Measurements from ENCODE around the gene RIT1. TPM values are rescaled to one million over a fixed set of nuclear protein-coding genes. Genes with fewer than 3 reads are reported as not detected.

Gene RIT1
- total RNA-seq, 1 experiment from 2014 or later: 26.4 TPM

DNA sequence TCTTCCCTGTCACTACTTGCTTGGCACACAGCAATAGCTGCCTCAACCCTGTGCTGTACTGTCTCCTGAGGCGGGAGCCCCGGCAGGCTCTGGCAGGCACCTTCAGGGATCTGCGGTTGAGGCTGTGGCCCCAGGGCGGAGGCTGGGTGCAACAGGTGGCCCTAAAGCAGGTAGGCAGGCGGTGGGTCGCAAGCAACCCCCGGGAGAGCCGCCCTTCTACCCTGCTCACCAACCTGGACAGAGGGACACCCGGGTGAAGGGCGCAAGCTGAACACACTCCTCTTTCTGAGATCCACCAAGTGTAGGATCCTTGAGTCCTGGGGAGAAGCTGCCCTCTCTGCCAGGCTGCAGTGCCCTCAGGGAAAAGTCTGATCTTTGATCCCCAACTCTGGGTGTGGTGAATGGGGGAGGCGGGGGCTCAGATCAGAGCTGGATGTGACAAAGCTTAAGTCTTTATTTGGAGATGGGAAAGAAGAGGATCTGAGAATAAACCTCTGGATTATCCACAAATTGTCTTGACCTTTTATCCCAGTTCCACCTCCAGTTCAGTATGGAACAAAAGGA is 31.5 kb upstream of the RIT1 start:
- Histone ChIP-seq H2BK12ac (ENCODE audit: insufficient read length, low read depth, low read length) (no peak overlapping the region), H4K20me1 (ENCODE audit: control insufficient read depth, insufficient read depth, insufficient read length) (no peaks in the 10 kb centered on the region), H2BK5ac (ENCODE audit: insufficient read length, low read length) (no peak overlapping the region), H3K18ac (ENCODE audit: insufficient read length, low read depth, low read length) (no peak overlapping the region), H4K91ac (ENCODE audit: insufficient read length, low read depth, low read length) (no peak overlapping the region), H3K4me2 (ENCODE audit: insufficient read depth, insufficient read length, low read length) (no peak overlapping the region), H3K27ac (ENCODE audit: insufficient read length, low read depth, low read length) (no peak overlapping the region), H4K5ac (ENCODE audit: insufficient read length, low read depth, low read length) (no peak overlapping the region), H3K14ac (ENCODE audit: insufficient read depth, low read length) (no peak overlapping the region), H3K9me3 (ENCODE audit: control insufficient read depth, low read depth, low read length) (no peaks in the 10 kb centered on the region), H2BK120ac (ENCODE audit: low read depth, low read length, poor library complexity, severe bottlenecking) (no peak overlapping the region), H3K4ac (ENCODE audit: low read depth, low read length) (no peak overlapping the region), H3K56ac (ENCODE audit: insufficient read length, low read depth, low read length) (no peak overlapping the region), H2AK5ac (ENCODE audit: insufficient read length, low read length) (no peak overlapping the region), H3K9ac (ENCODE audit: extremely low read depth, insufficient read length, low read length) (no peak overlapping the region), H2BK15ac (ENCODE audit: low read depth, low read length) (no peak overlapping the region), H4K8ac (replicated peaks; ENCODE audit: insufficient read length, low read depth, low read length) (no peak overlapping the region), H3K23me2 (ENCODE audit: insufficient read length, low read depth, low read length, poor library complexity, severe bottlenecking) (no peaks in the 10 kb centered on the region), H3K79me2 (ENCODE audit: insufficient read depth, low read length) (no peaks in the 10 kb centered on the region), H3T11ph (ENCODE audit: low read length) (no peak overlapping the region), H2BK20ac (ENCODE audit: low read depth, low read length, poor library complexity, severe bottlenecking) (no peak overlapping the region), H2AFZ (ENCODE audit: low read length) (no peak overlapping the region), H3K23ac (ENCODE audit: insufficient read length, low read depth, low read length) (no peak overlapping the region), H3K79me1 (ENCODE audit: insufficient read depth, low read depth, low read length, poor library complexity, severe bottlenecking) (no peaks in the 10 kb centered on the region), H3K4me1 (ENCODE audit: insufficient read depth, low read length) (no peaks in the 10 kb centered on the region), H3K27me3 (ENCODE audit: insufficient read depth, low read length) (no peaks in the 10 kb centered on the region)
- Mint-ChIP-seq H3K4me1 (peaks cover 28 to 34% of the 10 kb centered on the region in 2 experiments), H3K36me3 (ENCODE audit: insufficient read depth in 1 of 3, low read depth in 3 of 3) (peaks cover 9 to 23% (median 9%) of the 10 kb centered on the region in 3 experiments; a peak in 5 of 7 replicates), H3K4me3 (no peak overlapping the region), H3K9me3 (no peaks in the 10 kb centered on the region), H3K27me3 (ENCODE audit: low read depth) (no peaks in the 10 kb centered on the region; the same call in none of the 2 replicates), H3K27ac (peak overlapping the region in 1 of 3 experiments; percentile 34; a peak in 1 of 7 replicates)
- TF ChIP-seq, protein P1, sequence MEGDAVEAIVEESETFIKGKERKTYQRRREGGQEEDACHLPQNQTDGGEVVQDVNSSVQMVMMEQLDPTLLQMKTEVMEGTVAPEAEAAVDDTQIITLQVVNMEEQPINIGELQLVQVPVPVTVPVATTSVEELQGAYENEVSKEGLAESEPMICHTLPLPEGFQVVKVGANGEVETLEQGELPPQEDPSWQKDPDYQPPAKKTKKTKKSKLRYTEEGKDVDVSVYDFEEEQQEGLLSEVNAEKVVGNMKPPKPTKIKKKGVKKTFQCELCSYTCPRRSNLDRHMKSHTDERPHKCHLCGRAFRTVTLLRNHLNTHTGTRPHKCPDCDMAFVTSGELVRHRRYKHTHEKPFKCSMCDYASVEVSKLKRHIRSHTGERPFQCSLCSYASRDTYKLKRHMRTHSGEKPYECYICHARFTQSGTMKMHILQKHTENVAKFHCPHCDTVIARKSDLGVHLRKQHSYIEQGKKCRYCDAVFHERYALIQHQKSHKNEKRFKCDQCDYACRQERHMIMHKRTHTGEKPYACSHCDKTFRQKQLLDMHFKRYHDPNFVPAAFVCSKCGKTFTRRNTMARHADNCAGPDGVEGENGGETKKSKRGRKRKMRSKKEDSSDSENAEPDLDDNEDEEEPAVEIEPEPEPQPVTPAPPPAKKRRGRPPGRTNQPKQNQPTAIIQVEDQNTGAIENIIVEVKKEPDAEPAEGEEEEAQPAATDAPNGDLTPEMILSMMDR (conservative IDR thresholded peaks at IDR 0.05): no peak
- WGBS (ENCODE audit: extremely low coverage, insufficient read length, low lambda C conversion rate): no CpG with 5 or more reads among the region's 11 CpGs
- no peak for DNase-seq
